ENCODE measurements around the gene SAP30L.

The SAP30L gene

GRCh38 chr5:154456540-154456939 is 10.7 kb downstream of the SAP30L start:
- TF ChIP-seq CTCF (IDR thresholded peaks at IDR 0.05; ENCODE audit: low read depth, low read length, missing control alignments) = no peak
- H3K4me3 ChIP-seq (ENCODE audit: low read depth, low read length) = no peak overlapping the region
- no peaks in the 10 kb centered on the region for H3K27me3 ChIP-seq (replicated peaks)
- in situ Hi-C loops (cut with HindIII; ENCODE audit: low pct_ligation_motif_present, low sequenced_read_pairs) = no loop called here
- DNase-seq = no peak
- peaks cover 34% of the 10 kb centered on the region for H3K36me3 ChIP-seq (replicated peaks)
- H3K27ac ChIP-seq = no peak overlapping the region

- TF ChIP-seq CTCF (IDR thresholded peaks at IDR 0.05; ENCODE audit: low read depth, low read length, missing control alignments) = no peak
- in situ Hi-C loops (cut with HindIII; ENCODE audit: low pct_ligation_motif_present, low sequenced_read_pairs) = no loop called here
- Histone ChIP-seq H3K4me3 (ENCODE audit: low read depth, low read length) (no peak overlapping the region), H3K36me3 (replicated peaks) (peaks cover 18% of the 10 kb centered on the region), H3K27me3 (replicated peaks) (no peaks in the 10 kb centered on the region), H3K27ac (no peak overlapping the region)
- no peak for DNase-seq
Measured at GRCh38 chr5:154459015-154459414, 13.2 kb downstream of the SAP30L start.

DNA sequence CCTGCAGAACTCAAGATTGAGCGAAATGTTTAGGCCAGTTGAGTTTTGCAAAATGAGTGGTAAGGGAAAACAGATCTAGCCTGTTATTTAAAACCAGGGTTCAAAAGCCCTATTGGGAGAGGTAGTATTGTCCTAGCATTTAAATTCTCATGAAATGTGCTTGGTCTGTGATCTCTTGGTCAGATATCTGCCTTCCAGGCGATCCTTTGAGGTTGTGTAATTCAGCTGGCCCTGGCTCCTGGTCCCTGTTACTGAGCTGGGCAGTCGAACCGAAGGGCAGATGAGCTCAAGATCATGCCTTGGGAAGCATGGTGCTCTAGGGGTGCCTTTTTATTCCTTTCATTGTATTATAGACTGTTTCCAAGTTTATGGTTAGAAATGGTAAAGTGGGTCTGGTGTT is 14.4 kb downstream of the SAP30L start:
- no peak overlapping the region for H3K27ac ChIP-seq
- H3K4me3 ChIP-seq (ENCODE audit: low read depth, low read length) = no peak overlapping the region
- peaks cover 11% of the 10 kb centered on the region for H3K36me3 ChIP-seq (replicated peaks)
- no peaks in the 10 kb centered on the region for H3K27me3 ChIP-seq (replicated peaks)
- TF ChIP-seq CTCF (IDR thresholded peaks at IDR 0.05; ENCODE audit: low read depth, low read length, missing control alignments) = no peak
- DNase-seq = no peak
- in situ Hi-C loops (cut with HindIII; ENCODE audit: low pct_ligation_motif_present, low sequenced_read_pairs) = no loop called here

DNA sequence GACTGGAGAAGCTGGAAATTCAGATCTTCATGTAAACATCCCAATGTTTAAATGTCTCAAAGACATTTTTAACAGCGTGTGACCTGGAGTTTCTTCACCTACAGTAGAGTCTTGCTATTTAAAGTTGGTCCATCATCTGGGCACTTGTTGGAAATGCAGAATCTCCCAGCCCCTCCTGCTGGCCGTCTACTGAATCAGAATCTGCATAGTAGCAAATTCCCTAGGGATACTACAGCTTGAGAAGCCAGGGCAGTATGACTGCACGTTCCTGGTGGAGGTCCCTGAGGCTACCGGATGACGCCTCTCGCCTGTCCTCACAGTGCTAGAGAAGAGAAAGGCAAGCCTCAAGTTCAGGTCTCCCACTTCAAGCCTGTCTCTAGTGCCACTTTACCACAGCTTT is 15.7 kb downstream of the SAP30L start:
- Histone ChIP-seq H3K27me3 (replicated peaks) (no peaks in the 10 kb centered on the region), H3K27ac (no peak overlapping the region), H3K4me3 (ENCODE audit: low read depth, low read length) (no peak overlapping the region), H3K36me3 (replicated peaks) (peaks cover 4% of the 10 kb centered on the region)
- in situ Hi-C loops (cut with HindIII; ENCODE audit: low pct_ligation_motif_present, low sequenced_read_pairs) = no loop called here
- DNase-seq = peak; percentile 72
- peak; percentile 69 for TF ChIP-seq CTCF (IDR thresholded peaks at IDR 0.05; ENCODE audit: low read depth, low read length, missing control alignments)

- Histone ChIP-seq H3K27me3 (replicated peaks) (peaks cover 3% of the 10 kb centered on the region), H3K27ac (no peak overlapping the region), H3K4me3 (ENCODE audit: low read depth, low read length) (no peak overlapping the region), H3K36me3 (replicated peaks) (no peaks in the 10 kb centered on the region)
- no peak for TF ChIP-seq CTCF (IDR thresholded peaks at IDR 0.05; ENCODE audit: low read depth, low read length, missing control alignments)
- DNase-seq = no peak
- in situ Hi-C loops (cut with HindIII; ENCODE audit: low pct_ligation_motif_present, low sequenced_read_pairs) = no loop called here
Measured at GRCh38 chr5:154464438-154464837, 18.6 kb downstream of the SAP30L start.

DNA sequence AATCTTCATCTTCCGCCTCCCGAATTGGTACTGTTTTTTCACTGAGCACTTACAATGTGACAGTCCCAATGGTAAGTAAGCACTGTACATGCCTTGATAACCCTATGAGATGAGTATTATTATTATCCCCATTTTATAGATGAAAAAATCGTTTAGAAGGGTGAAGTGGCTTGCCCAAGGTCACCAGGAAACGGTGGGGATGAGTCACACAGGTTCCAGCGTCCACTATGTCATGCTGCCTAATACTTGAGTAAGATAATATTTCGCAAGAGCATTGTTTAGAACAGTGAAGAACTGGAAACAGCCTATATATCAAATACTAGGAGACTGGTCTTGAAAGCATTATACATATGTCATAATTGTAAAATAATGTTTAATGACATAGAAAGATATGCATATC is 19.4 kb downstream of the SAP30L start:
- in situ Hi-C loops (cut with HindIII; ENCODE audit: low pct_ligation_motif_present, low sequenced_read_pairs) = no loop called here
- Histone ChIP-seq H3K27ac (no peak overlapping the region), H3K27me3 (replicated peaks) (peaks cover 7% of the 10 kb centered on the region), H3K4me3 (ENCODE audit: low read depth, low read length) (no peak overlapping the region), H3K36me3 (replicated peaks) (no peaks in the 10 kb centered on the region)
- DNase-seq = peak; percentile 41
- TF ChIP-seq CTCF (IDR thresholded peaks at IDR 0.05; ENCODE audit: low read depth, low read length, missing control alignments) = no peak

Data from brain microvascular endothelial cell (primary cell).